ENCODE measurements around the gene SAP130.
A peak's percentile ranks its signal among the peaks of the same experiment; 100 is the strongest.

The SAP130 gene

GRCh38 chr2:128027801-128028667 lies at the start of gene SAP130:
Gene SAP130, minus strand, starts transcription at chr2:128028059. Its CDS starts 1,767 bp downstream, at chr2:128026292.
- peak; percentile 98 for DNase-seq (ENCODE audit: low spot score)

GRCh38 chr2:128076461-128077106 lies 48.7 kb upstream of the SAP130 start:
- DNase-seq (ENCODE audit: low spot score): no peak

GRCh38 chr2:128073278-128073677 lies 45.4 kb upstream of the SAP130 start:
- no peak for DNase-seq (ENCODE audit: low spot score)

GRCh38 chr2:128069769-128070168 lies 41.9 kb upstream of the SAP130 start:
- no peak for DNase-seq (ENCODE audit: low spot score)

GRCh38 chr2:128064353-128064752 lies 36.5 kb upstream of the SAP130 start:
- no peak for DNase-seq (ENCODE audit: low spot score)

GRCh38 chr2:128062571-128062970 lies 34.7 kb upstream of the SAP130 start:
- DNase-seq (ENCODE audit: low spot score): no peak

- no peak for DNase-seq (ENCODE audit: low spot score)
Observed at GRCh38 chr2:128058114-128058513, 30.3 kb upstream of the SAP130 start.

- DNase-seq (ENCODE audit: low spot score): no peak
Observed at GRCh38 chr2:128057334-128057733, 29.5 kb upstream of the SAP130 start.

GRCh38 chr2:128054104-128054885 lies 26.4 kb upstream of the SAP130 start:
- DNase-seq (ENCODE audit: low spot score): no peak

GRCh38 chr2:128053331-128053730 lies 25.5 kb upstream of the SAP130 start:
- no peak for DNase-seq (ENCODE audit: low spot score)

GRCh38 chr2:128043041-128043440 lies 15.2 kb upstream of the SAP130 start:
- DNase-seq (ENCODE audit: low spot score): no peak

- DNase-seq (ENCODE audit: low spot score): no peak
Observed at GRCh38 chr2:128041561-128041960, 13.7 kb upstream of the SAP130 start.

GRCh38 chr2:128040166-128040771 lies 12.4 kb upstream of the SAP130 start:
- no peak for DNase-seq (ENCODE audit: low spot score)

GRCh38 chr2:128039535-128039934 lies 11.7 kb upstream of the SAP130 start:
- DNase-seq (ENCODE audit: low spot score): no peak

- DNase-seq (ENCODE audit: low spot score): no peak
Observed at GRCh38 chr2:128038411-128038810, 10.6 kb upstream of the SAP130 start.

- DNase-seq (ENCODE audit: low spot score): no peak
Observed at GRCh38 chr2:128037649-128038048, 9.8 kb upstream of the SAP130 start.

GRCh38 chr2:128036748-128037607 lies 9.1 kb upstream of the SAP130 start:
- no peak for DNase-seq (ENCODE audit: low spot score)

GRCh38 chr2:128032092-128032491 lies 4.2 kb upstream of the SAP130 start:
- no peak for DNase-seq (ENCODE audit: low spot score)

- DNase-seq (ENCODE audit: low spot score): peak; percentile 8
Observed at GRCh38 chr2:128028668-128029054, 802 bp upstream of the SAP130 start.

GRCh38 chr2:128027278-128027800 lies 520 bp downstream of the SAP130 start:
- peak; percentile 100 for DNase-seq (ENCODE audit: low spot score)
